ENCODE results near the gene DRGX.

GRCh38 chr10:49353895-49354566, 41.9 kb downstream of the DRGX start:
- TF ChIP-seq, protein P1, sequence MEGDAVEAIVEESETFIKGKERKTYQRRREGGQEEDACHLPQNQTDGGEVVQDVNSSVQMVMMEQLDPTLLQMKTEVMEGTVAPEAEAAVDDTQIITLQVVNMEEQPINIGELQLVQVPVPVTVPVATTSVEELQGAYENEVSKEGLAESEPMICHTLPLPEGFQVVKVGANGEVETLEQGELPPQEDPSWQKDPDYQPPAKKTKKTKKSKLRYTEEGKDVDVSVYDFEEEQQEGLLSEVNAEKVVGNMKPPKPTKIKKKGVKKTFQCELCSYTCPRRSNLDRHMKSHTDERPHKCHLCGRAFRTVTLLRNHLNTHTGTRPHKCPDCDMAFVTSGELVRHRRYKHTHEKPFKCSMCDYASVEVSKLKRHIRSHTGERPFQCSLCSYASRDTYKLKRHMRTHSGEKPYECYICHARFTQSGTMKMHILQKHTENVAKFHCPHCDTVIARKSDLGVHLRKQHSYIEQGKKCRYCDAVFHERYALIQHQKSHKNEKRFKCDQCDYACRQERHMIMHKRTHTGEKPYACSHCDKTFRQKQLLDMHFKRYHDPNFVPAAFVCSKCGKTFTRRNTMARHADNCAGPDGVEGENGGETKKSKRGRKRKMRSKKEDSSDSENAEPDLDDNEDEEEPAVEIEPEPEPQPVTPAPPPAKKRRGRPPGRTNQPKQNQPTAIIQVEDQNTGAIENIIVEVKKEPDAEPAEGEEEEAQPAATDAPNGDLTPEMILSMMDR (IDR thresholded peaks at IDR 0.05; ENCODE audit: poor library complexity) = no peak
- TF ChIP-seq EZH2 (IDR thresholded peaks at IDR 0.05; ENCODE audit: borderline replicate concordance) (no peak), EZH2phosphoT487 (IDR thresholded peaks at IDR 0.05; ENCODE audit: low read depth, severe bottlenecking, unreplicated experiment) (no peak)
